GM19193 (cell line): ENCODE results near the gene NECTIN4.

ENCODE experiments used
- POLR2A ChIP-seq: IDR thresholded peaks from 4 replicates; pipeline ENCODE4 v1.6.1; 2011; ENCODE audit not compliant: insufficient read depth, insufficient read length; ENCODE audit errors: extremely low read depth

Gene NECTIN4

DNA sequence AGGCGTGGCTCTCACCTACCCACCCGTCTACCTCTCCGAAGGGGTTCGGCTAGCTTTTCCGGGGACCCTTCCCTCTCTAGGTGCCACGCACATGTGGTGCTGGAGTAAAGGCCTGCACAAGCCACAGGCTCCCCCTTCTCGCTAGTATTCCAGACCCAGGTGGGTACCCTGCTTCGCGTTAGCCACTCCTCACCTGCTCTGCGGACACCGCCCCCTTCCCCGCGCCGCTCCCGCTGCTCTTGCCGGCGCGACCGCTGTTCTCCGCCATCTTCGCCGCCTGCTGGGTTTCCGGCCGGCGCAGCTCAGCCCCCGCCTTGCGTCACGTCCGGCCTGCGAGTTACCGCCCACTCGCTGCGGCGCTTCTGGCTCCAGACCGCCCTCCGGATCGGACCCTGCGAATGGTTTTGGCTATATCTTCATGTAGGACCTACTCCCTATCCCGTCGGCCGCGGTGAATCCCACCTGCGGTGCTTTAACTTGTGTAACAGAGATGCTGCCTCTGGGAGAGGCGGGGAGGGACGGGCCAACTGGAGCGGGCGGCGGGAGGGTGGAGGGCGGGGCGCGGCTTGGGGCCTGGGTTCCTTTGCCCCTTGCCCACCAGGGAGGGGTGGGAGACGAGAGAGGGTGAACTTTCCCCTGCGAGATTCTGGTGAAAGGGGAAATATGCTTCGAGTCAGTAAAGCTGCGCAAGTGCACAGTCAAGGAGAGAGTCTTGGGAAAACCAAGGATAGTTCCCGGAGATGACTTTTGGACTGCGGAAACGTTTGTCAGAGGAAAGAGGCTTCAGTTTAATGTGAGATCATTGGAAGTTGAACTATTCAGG lies 28.6 kb upstream of the NECTIN4 start, which contains the start of the genes NIT1 and PFDN2:
Gene NIT1, plus strand, starts transcription at position 347 of the 823 bp plus-strand sequence. Its CDS starts 72 bp downstream, at position 419.
Gene PFDN2, minus strand, starts transcription at position 279 of the 823 bp plus-strand sequence. Its CDS starts 11 bp downstream, at position 268.
- peak; percentile 91 for TF ChIP-seq POLR2A

GRCh38 chr1:161115132-161115711 lies 25.9 kb upstream of the NECTIN4 start:
- no peak for TF ChIP-seq POLR2A

DNA sequence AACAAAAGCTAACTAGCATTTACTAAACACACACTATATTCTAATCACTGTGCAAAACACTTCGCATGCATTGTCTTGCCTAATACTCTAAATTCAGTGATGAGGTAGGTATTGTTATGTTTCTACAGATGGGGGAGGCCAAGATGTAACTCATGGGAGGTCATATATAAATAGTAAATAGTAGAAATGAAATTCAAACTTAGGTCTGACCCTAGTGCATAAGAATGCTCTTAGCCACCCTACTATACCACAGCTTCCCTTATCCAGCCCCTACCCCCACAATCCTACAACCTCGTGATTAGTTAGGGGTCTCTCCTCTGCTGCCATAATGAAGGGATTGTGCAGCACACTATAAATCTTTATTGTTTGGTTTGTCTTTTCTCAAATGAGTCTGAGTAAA lies 25.2 kb upstream of the NECTIN4 start:
- TF ChIP-seq POLR2A, result no peak

- TF ChIP-seq POLR2A, result no peak
Observed at GRCh38 chr1:161113915-161114314, 24.6 kb upstream of the NECTIN4 start.

- no peak for TF ChIP-seq POLR2A
Observed at GRCh38 chr1:161111527-161111926, 22.2 kb upstream of the NECTIN4 start.

DNA sequence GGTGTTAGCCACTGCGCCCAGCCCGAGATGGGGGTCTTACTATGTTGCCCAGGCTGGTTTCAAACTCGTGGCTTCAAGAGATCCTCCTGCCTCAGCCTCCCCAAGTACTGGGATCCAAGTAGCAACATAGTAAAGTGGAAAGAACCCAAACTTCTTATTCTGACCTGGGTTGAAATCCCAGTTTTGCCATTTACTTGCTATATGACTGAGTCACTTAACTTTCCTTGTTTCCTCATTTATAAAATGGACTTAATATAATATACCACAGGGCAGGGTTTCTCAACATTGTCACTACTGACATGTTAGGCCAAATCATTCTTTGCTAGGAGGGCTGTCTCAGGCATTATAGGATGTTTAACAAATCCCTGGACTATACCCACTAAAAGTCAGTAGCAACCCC lies 21.8 kb upstream of the NECTIN4 start:
- TF ChIP-seq POLR2A, result no peak

DNA sequence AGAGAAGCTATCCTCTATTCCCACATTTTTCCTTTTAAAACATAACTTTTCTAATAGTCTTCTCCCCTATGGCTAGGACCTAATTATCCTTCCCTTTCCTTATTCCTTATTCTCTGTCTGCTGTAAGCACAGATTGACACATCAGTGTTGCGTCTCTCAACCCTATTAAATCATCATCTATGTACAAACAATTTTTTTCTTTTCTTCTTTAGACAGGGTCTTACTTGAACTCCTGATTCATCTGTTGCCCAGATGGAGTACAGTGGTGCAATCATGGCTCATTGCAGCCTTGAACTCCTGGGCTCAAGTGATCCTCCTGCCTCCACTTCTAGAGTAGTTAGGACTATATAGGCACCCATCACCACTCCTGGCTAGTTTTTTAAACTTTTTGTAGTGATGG lies 17.1 kb upstream of the NECTIN4 start:
- no peak for TF ChIP-seq POLR2A

GRCh38 chr1:161100556-161100955 lies 11.2 kb upstream of the NECTIN4 start:
- no peak for TF ChIP-seq POLR2A

GRCh38 chr1:161099090-161099802 lies 9.9 kb upstream of the NECTIN4 start:
- TF ChIP-seq POLR2A, result no peak

GRCh38 chr1:161098210-161099068 lies 9.1 kb upstream of the NECTIN4 start, which contains the start of gene KLHDC9:
Gene KLHDC9, plus strand, starts transcription at chr1:161098361. Its CDS starts 175 bp downstream, at chr1:161098536.
- peak; percentile 26 for TF ChIP-seq POLR2A

- no peak for TF ChIP-seq POLR2A
Observed at GRCh38 chr1:161096530-161096929, 7.2 kb upstream of the NECTIN4 start.

DNA sequence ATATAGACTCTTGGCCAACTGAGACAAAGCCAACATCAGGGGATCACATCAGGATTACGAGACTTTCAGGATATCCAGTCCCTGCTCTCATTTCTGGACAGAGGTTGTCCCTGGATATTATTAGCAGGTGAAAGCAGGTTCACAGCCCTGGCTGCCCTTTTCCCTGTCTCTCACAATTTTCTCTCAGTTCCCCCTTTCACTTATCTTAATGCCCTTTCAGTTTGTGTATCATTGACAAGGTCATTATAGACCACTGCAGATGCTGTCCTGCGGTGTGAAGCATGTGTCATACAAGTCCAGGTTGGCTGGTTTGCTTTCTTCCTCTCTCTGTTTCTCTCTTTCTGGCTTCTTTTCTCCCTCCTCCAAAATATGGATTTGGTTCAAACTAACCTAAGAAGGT lies 6.7 kb upstream of the NECTIN4 start:
- no peak for TF ChIP-seq POLR2A

GRCh38 chr1:161095230-161095629 lies 5.9 kb upstream of the NECTIN4 start:
- no peak for TF ChIP-seq POLR2A

GRCh38 chr1:161094481-161094880 lies 5.1 kb upstream of the NECTIN4 start:
- TF ChIP-seq POLR2A, result no peak
